ENCODE measurements around the gene ACP2.

GRCh38 chr11:47245611-47246357 is 2.8 kb downstream of the ACP2 start:
- TF ChIP-seq CTCF (IDR thresholded peaks at IDR 0.05; ENCODE audit: low read length) (no peak), EZH2 (IDR thresholded peaks at IDR 0.05; ENCODE audit: borderline replicate concordance, low read length) (no peak)
